SK-N-SH (cell line): ENCODE data around the gene ARID1B. TPM values are rescaled to one million over a fixed set of nuclear protein-coding genes. Genes with fewer than 3 reads are reported as not detected.

Experiments used
- CTCF ChIA-PET: fragments of 300-600, 350-600 bp; formaldehyde crosslinking; extraction: SDS; loops from one replicate; lab custom pipeline; 2021; lab: Yijun Ruan, JAX
- POLR2A ChIA-PET: fragments of 350-600 bp; sonication (Branson Sonifier 250); formaldehyde crosslinking; extraction: SDS; loops from one replicate; lab custom pipeline; 2020; ENCODE audit warnings: antibody characterized with exemption, inconsistent platforms; lab: Yijun Ruan, JAX
- DNase-seq: peaks from one replicate; pipeline ENCODE4 v3.0.0; 2012
- H2AFZ ChIP-seq: fragments of 200-600 bp; sonication (generic); 2 replicates; pipeline ENCODE4 v1.8.1; 2016; ENCODE audit warnings: antibody characterized with exemption, mild to moderate bottlenecking, low read depth
- H3F3A ChIP-seq: fragments of 200-600 bp; sonication (generic); replicated peaks from 2 replicates; pipeline ENCODE3; 2016; ENCODE audit warnings: antibody characterized with exemption, mild to moderate bottlenecking; ENCODE audit not compliant: insufficient read depth
- H3K27ac ChIP-seq, 2 experiments: fragments of 200-500 bp in 1 of 2; fragments of 200-600 bp in 1 of 2; sonication (Bioruptor generic) in 1 of 2; sonication (generic), shearing (Covaris generic) in 1 of 2; 2 replicates each; pipeline versions ENCODE4 v1.5.1 to v1.6.1; 2014 to 2016; ENCODE audit warnings: low read depth in 2 of 2, inconsistent platforms in 1 of 2, low read length in 1 of 2, mild to moderate bottlenecking in 1 of 2, mixed read lengths in 1 of 2
- H3K27me3 ChIP-seq: fragments of 200-600 bp; sonication (generic), shearing (Covaris generic); 2 replicates; pipeline ENCODE4 v1.6.1; 2016; ENCODE audit warnings: mixed run types; ENCODE audit not compliant: insufficient read depth
- H3K36me3 ChIP-seq, 2 experiments: fragments of 200-500 bp in 1 of 2; fragments of 200-600 bp in 1 of 2; sonication (Bioruptor generic) in 1 of 2; sonication (generic) in 1 of 2; replicated peaks in 1 of 2; 2 replicates each; pipeline versions ENCODE3 to v1.5.1; 2014 to 2016; ENCODE audit warnings: low read length in 1 of 2, mild to moderate bottlenecking in 1 of 2; ENCODE audit not compliant: insufficient read depth in 2 of 2, control insufficient read depth in 1 of 2
- H3K4me1 ChIP-seq, 2 experiments: fragments of 200-500 bp in 1 of 2; fragments of 200-600 bp in 1 of 2; sonication (Bioruptor generic) in 1 of 2; sonication (generic), shearing (Covaris generic) in 1 of 2; 2 replicates each; pipeline versions ENCODE4 v1.5.1 to v1.6.1; 2014 to 2016; ENCODE audit warnings: low read depth in 1 of 2, low read length in 1 of 2, mixed run types in 1 of 2; ENCODE audit not compliant: insufficient read depth in 2 of 2, control insufficient read depth in 1 of 2
- H3K4me2 ChIP-seq: fragments of 200-600 bp; sonication (generic), shearing (Covaris generic); 2 replicates; pipeline ENCODE4 v1.6.1; 2017; ENCODE audit warnings: mixed run types
- H3K4me3 ChIP-seq, 2 experiments: fragments of 200-500 bp in 1 of 2; fragments of 200-600 bp in 1 of 2; sonication (Bioruptor generic) in 1 of 2; sonication (generic), shearing (Covaris generic) in 1 of 2; 2 replicates each; pipeline versions ENCODE4 v1.5.1 to v1.8.1; 2014 to 2016; ENCODE audit warnings: low read depth in 2 of 2, inconsistent platforms in 1 of 2, low read length in 1 of 2, mild to moderate bottlenecking in 1 of 2, mixed read lengths in 1 of 2, moderate library complexity in 1 of 2
- H3K79me2 ChIP-seq: fragments of 200-600 bp; sonication (generic); 2 replicates; pipeline ENCODE4 v1.8.1; 2017; ENCODE audit warnings: mild to moderate bottlenecking; ENCODE audit not compliant: insufficient read depth
- H3K9ac ChIP-seq: fragments of 200-600 bp; sonication (generic); 2 replicates; pipeline ENCODE4 v1.6.1; 2017; ENCODE audit warnings: mixed run types
- H3K9me2 ChIP-seq: fragments of 200-600 bp; sonication (generic); 2 replicates; pipeline ENCODE4 v1.6.1; 2017; ENCODE audit warnings: mixed run types
- H3K9me3 ChIP-seq: fragments of 200-600 bp; sonication (generic); 2 replicates; pipeline ENCODE4 v1.6.1; 2017; ENCODE audit warnings: mixed run types, mild to moderate bottlenecking, moderate library complexity
- H4K20me1 ChIP-seq: fragments of 200-600 bp; sonication (generic); 2 replicates; pipeline ENCODE4 v1.6.1; 2017; ENCODE audit warnings: mild to moderate bottlenecking, mixed run types; ENCODE audit not compliant: insufficient read depth
- CHD2 ChIP-seq: fragments of 150-350 bp; IDR thresholded peaks from 2 replicates; pipeline ENCODE4 v1.6.1; 2018; ENCODE audit warnings: low read length; ENCODE audit not compliant: partially characterized antibody
- ELF1 ChIP-seq: IDR thresholded peaks from 2 replicates; pipeline ENCODE4 v1.4.0; 2012
- FOXJ3 ChIP-seq: sonication (generic); formaldehyde crosslinking; IDR thresholded peaks from 2 replicates; pipeline ENCODE4 v1.5.1; 2020; ENCODE audit warnings: mild to moderate bottlenecking, missing genetic modification reagents
- FOXM1 ChIP-seq: IDR thresholded peaks from 2 replicates; pipeline ENCODE4 v1.4.0; 2012; ENCODE audit warnings: low read depth, mild to moderate bottlenecking
- GATA2 ChIP-seq: sonication (generic); formaldehyde crosslinking; IDR thresholded peaks from 2 replicates; pipeline ENCODE4 v1.5.0; 2020; ENCODE audit warnings: mild to moderate bottlenecking, missing genetic modification reagents
- JUND ChIP-seq: IDR thresholded peaks from 2 replicates; pipeline ENCODE4 v1.4.0; 2012
- MAX ChIP-seq: IDR thresholded peaks from 2 replicates; pipeline ENCODE4 v1.4.0; 2012; ENCODE audit warnings: low read depth
- MEF2A ChIP-seq: IDR thresholded peaks from 2 replicates; pipeline ENCODE4 v1.4.0; 2012; ENCODE audit warnings: low read depth, borderline replicate concordance
- NFIC ChIP-seq: IDR thresholded peaks from 2 replicates; pipeline ENCODE4 v1.4.0; 2012; ENCODE audit warnings: borderline replicate concordance
- RCOR1 ChIP-seq: fragments of 150-350 bp; IDR thresholded peaks from 2 replicates; pipeline ENCODE4 v1.6.1; 2017; ENCODE audit warnings: antibody characterized with exemption, low read length
- RFX5 ChIP-seq: IDR thresholded peaks from 2 replicates; pipeline ENCODE4 v1.6.1; 2012; ENCODE audit warnings: mild to moderate bottlenecking, improper control_type of control experiment, low read length
- RXRA ChIP-seq: IDR thresholded peaks from 2 replicates; pipeline ENCODE4 v1.4.0; 2012; ENCODE audit warnings: low read depth, mild to moderate bottlenecking, borderline replicate concordance
- SMC3 ChIP-seq: IDR thresholded peaks from 2 replicates; pipeline ENCODE4 v1.6.1; 2012; ENCODE audit warnings: low read depth, low read length, improper control_type of control experiment
- TAF1 ChIP-seq: IDR thresholded peaks from 2 replicates; pipeline ENCODE4 v1.6.1; 2012; ENCODE audit warnings: low read depth, mild to moderate bottlenecking, low read length, moderate library complexity, borderline replicate concordance
- TEAD4 ChIP-seq: IDR thresholded peaks from 2 replicates; pipeline ENCODE4 v1.4.0; 2012; ENCODE audit warnings: mild to moderate bottlenecking, borderline replicate concordance; ENCODE audit not compliant: insufficient read depth
- USF1 ChIP-seq: IDR thresholded peaks from 2 replicates; pipeline ENCODE4 v1.4.0; 2012; ENCODE audit warnings: low read depth, borderline replicate concordance
- USF2 ChIP-seq: fragments of 150-350 bp; IDR thresholded peaks from 2 replicates; pipeline ENCODE4 v1.6.1; 2017; ENCODE audit warnings: antibody characterized with exemption, low read length, low read depth, borderline replicate concordance
- ZBTB33 ChIP-seq: IDR thresholded peaks from 2 replicates; pipeline ENCODE4 v1.4.0; 2012; ENCODE audit warnings: low read depth, borderline replicate concordance
- WGBS: methylation state at CpG from one replicate; pipeline ENCODE4 v1.1.6; 2017; ENCODE audit warnings: low lambda C conversion rate; 5-methylcytosine and 5-hydroxymethylcytosine counted together
- polyA plus RNA-seq, 3 experiments: library from polyadenylated mRNA; depleted of rRNA; stranded (reverse); fragments of >200 nt; gene quantifications; 2 replicates each; pipeline ENCODE4 v1.2.3, GENCODE V29; 2012
- TF ChIP-seq, protein P1 (sequence below): fragments of 150-350 bp; IDR thresholded peaks from 2 replicates; pipeline ENCODE4 v1.6.1; 2016; ENCODE audit warnings: mild to moderate bottlenecking, low read depth, low read length

Gene ARID1B
- polyA plus RNA-seq, 1 of the 3 experiments (the other 2 are of a cell fraction), result 13.6 TPM

- H3K79me2 ChIP-seq, result peaks cover 100% of the 10 kb centered on the region
- no peak overlapping the region for H3K27ac ChIP-seq
- DNase-seq, result no peak
- H3K36me3 ChIP-seq, result peaks cover 10 to 14% of the 10 kb centered on the region in 2 experiments
- H3K9me2 ChIP-seq, result no peaks in the 10 kb centered on the region
- CTCF ChIA-PET, result interaction anchor here (1.8 kb wide), 1 partner anchor 16 kb away, joined by 4 read pairs; no protein-coding TSS in a partner anchor
- no peak overlapping the region for H2AFZ ChIP-seq
- H3K4me1 ChIP-seq, result peaks cover 12 to 36% of the 10 kb centered on the region in 2 experiments; a peak in 3 of 4 replicates
- peaks cover 100% of the 10 kb centered on the region for H4K20me1 ChIP-seq
- no peak overlapping the region for H3K4me3 ChIP-seq
- H3F3A ChIP-seq, result peaks cover 3% of the 10 kb centered on the region
- H3K9ac ChIP-seq, result no peak overlapping the region
- no peak for TF ChIP-seq RCOR1
- TF ChIP-seq USF2, result no peak
- no peak for TF ChIP-seq MAX
- TF ChIP-seq, protein P1, sequence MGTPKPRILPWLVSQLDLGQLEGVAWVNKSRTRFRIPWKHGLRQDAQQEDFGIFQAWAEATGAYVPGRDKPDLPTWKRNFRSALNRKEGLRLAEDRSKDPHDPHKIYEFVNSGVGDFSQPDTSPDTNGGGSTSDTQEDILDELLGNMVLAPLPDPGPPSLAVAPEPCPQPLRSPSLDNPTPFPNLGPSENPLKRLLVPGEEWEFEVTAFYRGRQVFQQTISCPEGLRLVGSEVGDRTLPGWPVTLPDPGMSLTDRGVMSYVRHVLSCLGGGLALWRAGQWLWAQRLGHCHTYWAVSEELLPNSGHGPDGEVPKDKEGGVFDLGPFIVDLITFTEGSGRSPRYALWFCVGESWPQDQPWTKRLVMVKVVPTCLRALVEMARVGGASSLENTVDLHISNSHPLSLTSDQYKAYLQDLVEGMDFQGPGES, result no peak
- TF ChIP-seq JUND, result no peak
- TF ChIP-seq MEF2A, result no peak
- TF ChIP-seq ELF1, result no peak
- no peak for TF ChIP-seq CHD2
- no peak for TF ChIP-seq SMC3
- TF ChIP-seq, all 33 proteins: peak for 0
- no peaks in the 10 kb centered on the region for H3K9me3 ChIP-seq
- no peak overlapping the region for H3K4me2 ChIP-seq
- H3K27me3 ChIP-seq, result no peaks in the 10 kb centered on the region
- WGBS, result 80% methylated on average over 5 of the region's 5 CpGs
- POLR2A ChIA-PET, result no interaction called here
These were observed 10.7 kb downstream of the ARID1B start for GRCh38 chr6:156787569-156788492.

DNA sequence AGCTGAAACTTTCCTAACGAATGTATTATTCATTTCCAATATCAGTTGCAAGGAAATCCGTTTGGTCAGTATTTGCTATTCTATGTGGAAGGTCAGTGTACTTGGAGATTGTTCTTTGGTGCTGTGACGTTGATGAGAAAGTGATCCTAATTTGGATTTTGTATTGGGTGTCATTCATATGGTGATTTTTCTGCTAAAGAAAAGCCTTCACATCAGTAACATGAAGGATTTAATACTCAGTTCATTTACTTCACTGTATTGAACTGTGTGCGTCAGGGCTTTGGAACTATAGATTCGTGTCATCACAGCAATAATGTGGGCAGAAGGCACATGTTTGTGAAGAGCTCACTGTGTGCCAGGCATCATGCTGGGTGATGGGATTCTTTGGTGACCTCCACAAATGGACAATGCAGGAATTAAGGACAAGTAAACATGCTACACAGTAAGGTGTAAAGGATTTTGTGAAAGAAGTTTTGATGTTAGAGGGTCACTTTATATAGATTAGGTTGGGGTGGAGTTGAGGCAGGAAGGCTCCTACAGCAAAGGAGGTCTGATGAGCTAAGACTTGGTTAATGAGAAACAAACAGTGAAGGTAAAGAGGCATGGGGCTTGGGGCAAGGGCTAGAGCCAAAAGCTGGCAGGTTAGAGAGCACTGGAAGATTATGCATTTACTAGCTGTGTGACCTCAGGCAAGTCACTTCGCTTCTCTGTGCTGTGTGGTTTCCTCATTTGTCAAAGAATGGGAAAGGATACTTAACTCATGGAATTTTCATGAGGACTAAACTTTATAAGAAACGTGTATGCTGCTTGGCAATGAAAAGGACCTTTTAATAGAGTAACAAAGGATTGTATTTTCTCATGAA is 12.1 kb downstream of the ARID1B start:
- H3K27ac ChIP-seq, result no peak overlapping the region
- H3K4me2 ChIP-seq, result no peak overlapping the region
- no peaks in the 10 kb centered on the region for H3F3A ChIP-seq
- no peaks in the 10 kb centered on the region for H3K9me3 ChIP-seq
- WGBS, result 91% methylated on average over 7 of the region's 7 CpGs
- peaks cover 12 to 26% of the 10 kb centered on the region in 2 experiments; a peak in 3 of 4 replicates for H3K4me1 ChIP-seq
- peaks cover 100% of the 10 kb centered on the region for H3K79me2 ChIP-seq
- H3K4me3 ChIP-seq, result no peak overlapping the region
- H4K20me1 ChIP-seq, result peaks cover 100% of the 10 kb centered on the region
- no peak overlapping the region for H2AFZ ChIP-seq
- H3K9ac ChIP-seq, result no peak overlapping the region
- H3K27me3 ChIP-seq, result no peaks in the 10 kb centered on the region
- POLR2A ChIA-PET, result no interaction called here
- DNase-seq, result no peak
- CTCF ChIA-PET, result no interaction called here
- peaks cover 10 to 11% of the 10 kb centered on the region in 2 experiments for H3K36me3 ChIP-seq
- H3K9me2 ChIP-seq, result no peaks in the 10 kb centered on the region
- TF ChIP-seq MEF2A, result no peak
- TF ChIP-seq NFIC, result no peak
- TF ChIP-seq ZBTB33, result no peak
- TF ChIP-seq USF1, result no peak
- TF ChIP-seq JUND, result no peak
- TF ChIP-seq FOXJ3, result no peak
- TF ChIP-seq ELF1, result no peak
- TF ChIP-seq GATA2, result no peak
- no peak for TF ChIP-seq TEAD4
- TF ChIP-seq TAF1, result no peak
- TF ChIP-seq RFX5, result no peak
- no peak for TF ChIP-seq RXRA
- TF ChIP-seq FOXM1, result no peak
